NOMO-1 treated with DMSO at 0.1 percent for 48 hours (cell line): Measurements from ENCODE around the gene OR6C65.
A peak's percentile ranks its signal among the peaks of the same experiment; 100 is the strongest.
"Not testable (repeated sequence)": the region's sequence is repeated elsewhere in the genome, so short reads cannot be mapped to it uniquely, and the experiment has no call there.

Source experiments
- DNase-seq: peaks from one replicate; lab custom pipeline; 2025; ENCODE audit not compliant: unreplicated experiment; lab: John Stamatoyannopoulos, UW

Gene OR6C65

GRCh38 chr12:55400229-55400628 is at the start of gene OR6C65:
OR6C65 (plus strand) TSS chr12:55400529; CDS start chr12:55400529, 0 bp downstream.
- no peak for DNase-seq

GRCh38 chr12:55355338-55355737 is 45.0 kb upstream of the OR6C65 start:
- not testable (repeated sequence) for DNase-seq

DNA sequence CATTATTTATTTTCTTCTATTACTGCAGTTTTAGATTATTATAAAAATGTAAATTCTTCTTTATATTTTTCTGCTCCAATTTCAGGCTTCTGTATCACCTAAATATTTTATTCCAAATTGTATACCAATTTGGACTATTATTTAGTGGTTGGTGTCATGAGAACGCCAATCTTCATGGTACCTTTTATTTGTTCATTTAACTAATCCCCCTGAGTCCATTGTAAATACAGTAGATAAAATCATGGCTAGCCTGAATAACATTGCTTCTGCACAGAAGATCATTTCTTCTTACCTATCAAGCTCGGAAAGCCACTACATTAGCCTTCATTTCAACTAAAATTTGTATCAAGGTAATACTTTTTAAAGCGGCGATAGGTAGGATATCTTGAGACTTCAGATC is 37.7 kb upstream of the OR6C65 start, which contains the start of gene OR6C75:
TSS of gene OR6C75 (plus strand) at position 301 of the 400 bp plus-strand sequence. CDS start 2,136 bp downstream, outside the sequence.
- no peak for DNase-seq

- DNase-seq = no peak
Measured at GRCh38 chr12:55365086-55365485, 35.2 kb upstream of the OR6C65 start.

DNA sequence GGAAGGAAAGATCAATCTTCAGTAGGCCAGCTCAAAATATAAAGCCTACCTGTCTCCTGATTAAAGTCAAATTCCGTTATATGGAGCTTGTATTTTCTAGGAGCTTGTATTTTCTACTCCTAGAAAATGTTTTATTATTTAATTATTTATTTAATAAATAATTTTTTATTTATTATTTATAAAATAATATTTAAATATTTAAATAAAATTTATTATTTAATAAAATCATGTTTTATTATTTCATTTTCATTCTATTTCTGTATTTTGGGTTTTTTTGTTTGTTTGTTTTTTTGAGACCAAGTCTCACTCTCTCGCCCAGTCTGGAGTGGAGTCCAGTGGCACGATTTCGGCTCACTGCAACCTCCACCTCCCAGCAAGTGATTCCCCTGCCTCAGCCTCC is 27.8 kb upstream of the OR6C65 start:
- no peak for DNase-seq

GRCh38 chr12:55385891-55386290 is 14.4 kb upstream of the OR6C65 start:
- no peak for DNase-seq

- DNase-seq = no peak
Measured at GRCh38 chr12:55392032-55392795, 8.1 kb upstream of the OR6C65 start.

GRCh38 chr12:55396326-55396725 is 4.0 kb upstream of the OR6C65 start:
- no peak for DNase-seq

- DNase-seq = no peak
Measured at GRCh38 chr12:55407866-55408265, 7.5 kb downstream of the OR6C65 start.

GRCh38 chr12:55409133-55409532 is 8.8 kb downstream of the OR6C65 start:
- DNase-seq = not testable (repeated sequence)

DNA sequence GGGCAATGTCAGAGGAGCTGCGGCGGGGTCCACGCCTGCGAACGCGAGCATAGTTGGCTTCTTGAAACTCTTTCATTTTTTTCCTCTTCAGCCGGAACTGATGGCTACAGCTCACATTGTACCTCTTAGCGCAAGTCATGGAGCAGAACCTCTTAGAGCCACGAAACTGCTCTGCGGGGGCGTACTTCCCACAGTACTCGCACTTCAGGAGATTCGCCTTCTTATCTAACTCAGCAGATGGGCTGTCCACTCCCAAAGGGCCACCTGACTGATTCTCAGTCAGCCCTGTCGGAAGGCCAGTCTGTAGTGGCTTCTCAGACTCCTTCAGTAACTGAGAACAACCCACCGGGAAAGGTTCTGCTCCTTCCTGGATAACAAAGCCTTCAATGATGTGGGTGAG is 11.8 kb downstream of the OR6C65 start:
- not testable (repeated sequence) for DNase-seq

GRCh38 chr12:55413498-55414388 is 13.4 kb downstream of the OR6C65 start:
- DNase-seq = not testable (repeated sequence)

DNA sequence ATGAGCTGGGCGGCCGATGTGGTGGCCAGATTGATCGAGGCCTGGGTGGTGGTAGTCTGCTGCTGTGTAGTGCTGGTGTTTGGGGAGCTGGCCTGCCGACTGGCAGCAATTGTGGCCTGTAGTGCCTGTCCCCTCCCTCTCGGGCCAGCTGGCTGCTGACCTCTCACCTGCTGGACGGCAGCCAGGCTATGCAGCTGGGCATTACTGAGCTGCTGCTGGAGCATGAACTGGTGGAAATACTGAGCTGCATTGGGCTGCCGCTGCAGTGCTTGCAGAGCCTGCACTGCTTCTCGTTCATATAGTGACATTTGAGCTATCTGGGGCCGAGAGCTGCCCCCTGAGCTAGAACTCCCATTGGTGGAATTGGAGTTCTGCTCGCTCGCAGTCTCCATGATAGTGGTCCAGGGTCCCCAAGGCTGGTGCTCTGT is 14.1 kb downstream of the OR6C65 start:
- DNase-seq = not testable (repeated sequence)

GRCh38 chr12:55414889-55415288 is 14.6 kb downstream of the OR6C65 start:
- DNase-seq = not testable (repeated sequence)

GRCh38 chr12:55416961-55417360 is 16.6 kb downstream of the OR6C65 start:
- DNase-seq = no peak

- DNase-seq = no peak
Measured at GRCh38 chr12:55420307-55420962, 20.1 kb downstream of the OR6C65 start.

- DNase-seq = no peak
Measured at GRCh38 chr12:55425954-55426353, 25.6 kb downstream of the OR6C65 start, which contains the start of gene OR6C76. OR6C76 (plus strand) TSS chr12:55426254; CDS start chr12:55426254, 0 bp downstream.

DNA sequence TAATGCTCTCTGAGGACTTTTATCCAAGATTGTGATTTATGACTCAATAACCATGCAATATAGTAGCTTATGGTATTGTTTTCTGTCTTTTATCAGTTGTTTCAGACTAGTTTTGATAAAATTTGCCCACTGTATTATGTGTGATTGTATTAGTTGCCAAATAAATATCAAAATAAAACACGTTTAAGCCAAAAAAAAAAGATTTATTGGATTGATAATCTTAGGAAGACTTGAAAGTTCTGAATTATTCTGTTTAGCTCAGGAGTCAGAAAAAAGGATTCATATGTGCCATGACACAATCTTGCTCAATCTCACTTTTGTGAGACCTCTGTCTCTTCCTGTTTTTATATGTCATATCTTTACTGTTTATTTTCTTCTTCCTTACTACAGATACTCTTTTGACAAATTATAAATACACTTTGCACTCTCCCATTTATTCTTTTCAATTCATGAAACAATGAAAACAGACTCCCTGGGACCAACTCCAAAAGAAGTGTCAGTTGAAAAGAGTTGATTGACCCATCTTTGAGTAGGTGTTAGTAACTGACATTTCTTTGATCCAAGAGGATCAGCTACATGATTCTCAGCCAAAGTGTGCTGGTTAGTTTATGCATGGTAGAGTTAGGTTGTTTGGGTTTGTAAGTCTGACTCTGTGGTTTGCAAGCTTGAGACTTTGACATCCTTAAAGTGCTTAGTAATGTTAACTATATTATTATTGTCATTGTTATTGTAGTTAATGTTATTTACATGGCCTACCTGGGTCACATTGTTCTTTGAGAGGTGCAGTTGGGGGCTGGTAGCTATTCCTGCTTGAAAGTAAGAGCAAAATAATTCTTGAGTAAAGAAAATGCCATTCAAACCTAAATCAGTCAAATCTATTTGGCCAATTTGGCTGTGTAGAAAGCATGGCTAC is 28.3 kb downstream of the OR6C65 start:
- DNase-seq = peak; percentile 53

- not testable (repeated sequence) for DNase-seq
Measured at GRCh38 chr12:55441233-55441632, 40.9 kb downstream of the OR6C65 start.

DNA sequence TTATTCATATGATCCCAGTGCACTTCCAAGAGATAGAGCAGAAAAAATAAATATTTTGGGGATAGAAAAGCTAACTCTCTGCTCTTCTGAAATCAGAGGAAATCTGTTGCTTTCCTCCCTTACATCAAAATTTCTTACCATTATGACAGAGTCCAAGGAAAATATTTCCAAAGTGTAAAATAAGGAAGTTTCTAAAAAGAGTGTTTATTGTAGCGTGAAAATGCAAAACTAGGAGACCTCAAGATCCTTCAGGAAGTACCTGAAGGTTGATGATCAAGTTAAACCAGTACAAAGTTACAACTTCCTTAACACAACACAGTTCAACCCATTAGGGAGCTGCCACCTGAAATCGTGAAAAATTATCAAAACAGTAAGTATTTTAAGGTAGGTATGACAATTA is 43.4 kb downstream of the OR6C65 start, which contains the start of gene OR6C2:
TSS of gene OR6C2 (plus strand) at position 301 of the 400 bp plus-strand sequence. CDS start 8,138 bp downstream, outside the sequence.
- DNase-seq = no peak
